ENCODE measurements around the gene TMEM79.
"Not testable (repeated sequence)": the region's sequence is repeated elsewhere in the genome, so short reads cannot be mapped to it uniquely, and the experiment has no call there.

Gene TMEM79

GRCh38 chr1:156308078-156308477 lies 24.0 kb downstream of the TMEM79 start:
- Mint-ChIP-seq H3K9me3 (no peaks in the 10 kb centered on the region), H3K4me1 (ENCODE audit: low read depth) (no peaks in the 10 kb centered on the region), H3K4me3 (no peak overlapping the region), H3K27me3 (no peaks in the 10 kb centered on the region), H3K27ac (peak overlapping the region; percentile 4), H3K36me3 (ENCODE audit: low read depth) (peaks cover 66% of the 10 kb centered on the region)

- Mint-ChIP-seq H3K27ac (no peak overlapping the region), H3K4me1 (ENCODE audit: low read depth) (no peaks in the 10 kb centered on the region), H3K27me3 (no peaks in the 10 kb centered on the region), H3K9me3 (no peaks in the 10 kb centered on the region), H3K36me3 (ENCODE audit: low read depth) (peaks cover 76% of the 10 kb centered on the region), H3K4me3 (no peak overlapping the region)
These were observed 26.8 kb downstream of the TMEM79 start for GRCh38 chr1:156310962-156311361.

GRCh38 chr1:156316909-156317308 lies 32.8 kb downstream of the TMEM79 start:
- Mint-ChIP-seq H3K36me3 (ENCODE audit: low read depth) (peaks cover 79% of the 10 kb centered on the region), H3K27ac (no peak overlapping the region), H3K9me3 (no peaks in the 10 kb centered on the region), H3K27me3 (no peaks in the 10 kb centered on the region), H3K4me1 (ENCODE audit: low read depth) (no peaks in the 10 kb centered on the region), H3K4me3 (no peak overlapping the region)

- no peak overlapping the region for H3K27ac Mint-ChIP-seq
- peaks cover 75% of the 10 kb centered on the region for H3K36me3 Mint-ChIP-seq (ENCODE audit: low read depth)
- no peak overlapping the region for H3K4me3 Mint-ChIP-seq
These were observed 35.5 kb downstream of the TMEM79 start for GRCh38 chr1:156319664-156320063.

GRCh38 chr1:156320560-156320959 lies 36.4 kb downstream of the TMEM79 start:
- Mint-ChIP-seq H3K27ac (peak overlapping the region; percentile 26), H3K4me3 (no peak overlapping the region), H3K9me3 (no peaks in the 10 kb centered on the region), H3K27me3 (no peaks in the 10 kb centered on the region), H3K36me3 (ENCODE audit: low read depth) (peaks cover 77% of the 10 kb centered on the region), H3K4me1 (ENCODE audit: low read depth) (no peaks in the 10 kb centered on the region)

More at GRCh38 chr1:156319664-156320063, 35.5 kb downstream of the TMEM79 start:
- H3K9me3 Mint-ChIP-seq = no peaks in the 10 kb centered on the region
- no peaks in the 10 kb centered on the region for H3K4me1 Mint-ChIP-seq (ENCODE audit: low read depth)
- no peaks in the 10 kb centered on the region for H3K27me3 Mint-ChIP-seq

- H3K27ac Mint-ChIP-seq; H3K9me3 Mint-ChIP-seq; H3K4me1 Mint-ChIP-seq (ENCODE audit: low read depth); H3K4me3 Mint-ChIP-seq; H3K27me3 Mint-ChIP-seq: not testable (repeated sequence)
- H3K36me3 Mint-ChIP-seq (ENCODE audit: low read depth) = peaks cover 59% of the 10 kb centered on the region
These were observed 39.1 kb downstream of the TMEM79 start for GRCh38 chr1:156323179-156323578.

GRCh38 chr1:156336242-156336641 lies 52.1 kb downstream of the TMEM79 start:
- Mint-ChIP-seq H3K9me3 (no peaks in the 10 kb centered on the region), H3K27me3 (no peaks in the 10 kb centered on the region), H3K36me3 (ENCODE audit: low read depth) (peaks cover 63% of the 10 kb centered on the region), H3K4me1 (ENCODE audit: low read depth) (peaks cover 48% of the 10 kb centered on the region), H3K4me3 (peak overlapping the region; percentile 98), H3K27ac (peak overlapping the region; percentile 94)

- no peaks in the 10 kb centered on the region for H3K27me3 Mint-ChIP-seq
- peaks cover 53% of the 10 kb centered on the region for H3K36me3 Mint-ChIP-seq (ENCODE audit: low read depth)
- peak overlapping the region; percentile 98 for H3K4me3 Mint-ChIP-seq
These were observed 53.1 kb downstream of the TMEM79 start for GRCh38 chr1:156337052-156337887.

GRCh38 chr1:156337888-156338179 lies 53.7 kb downstream of the TMEM79 start:
- Mint-ChIP-seq H3K27me3 (no peaks in the 10 kb centered on the region), H3K9me3 (no peaks in the 10 kb centered on the region), H3K27ac (peak overlapping the region; percentile 94), H3K4me1 (ENCODE audit: low read depth) (peaks cover 48% of the 10 kb centered on the region), H3K4me3 (peak overlapping the region; percentile 98), H3K36me3 (ENCODE audit: low read depth) (peaks cover 47% of the 10 kb centered on the region)

More at GRCh38 chr1:156337052-156337887, 53.1 kb downstream of the TMEM79 start:
- peak overlapping the region; percentile 94 for H3K27ac Mint-ChIP-seq
- H3K9me3 Mint-ChIP-seq = no peaks in the 10 kb centered on the region
- peaks cover 48% of the 10 kb centered on the region for H3K4me1 Mint-ChIP-seq (ENCODE audit: low read depth)

- Mint-ChIP-seq H3K27ac (peak within 1 kb of the TSS; percentile 94), H3K4me1 (ENCODE audit: low read depth) (peaks cover 48% of the 10 kb centered on the region), H3K4me3 (peak within 1 kb of the TSS; percentile 98), H3K27me3 (no peaks in the 10 kb centered on the region), H3K36me3 (ENCODE audit: low read depth) (peaks cover 45% of the 10 kb centered on the region), H3K9me3 (no peaks in the 10 kb centered on the region)
These were observed 54.3 kb downstream of the TMEM79 start, which contains the start of the genes CCT3 and TSACC for GRCh38 chr1:156338180-156338976. TSS of gene CCT3 (minus strand) at chr1:156338292. CDS start at chr1:156338184, 108 bp downstream. TSS of gene TSACC (plus strand) at chr1:156338526. CDS start at chr1:156339758, 1,232 bp downstream.
